Dendritic cell treated with granulocyte-macrophage colony-stimulating factor and Interleukin-4, amounts not matched to agents 40 ng/mL and 50 ng/mL, for 4 days (primary cell): ENCODE results near the gene FAM163A.
"Not testable (repeated sequence)": the region's sequence is repeated elsewhere in the genome, so short reads cannot be mapped to it uniquely, and the experiment has no call there.

Source experiments
- H3K27ac Mint-ChIP-seq: one replicate; pipeline ENCODE4 v1.8.0; 2022; ENCODE audit warnings: mild to moderate bottlenecking, mixed read lengths
- H3K27me3 Mint-ChIP-seq: one replicate; pipeline ENCODE4 v1.8.0; 2022; ENCODE audit warnings: mild to moderate bottlenecking, mixed read lengths
- H3K36me3 Mint-ChIP-seq: one replicate; pipeline ENCODE4 v1.8.0; 2022; ENCODE audit warnings: low read depth, mixed read lengths
- H3K4me1 Mint-ChIP-seq: one replicate; pipeline ENCODE4 v1.8.0; 2022; ENCODE audit warnings: low read depth, mixed read lengths
- H3K4me3 Mint-ChIP-seq: one replicate; pipeline ENCODE4 v1.8.0; 2022; ENCODE audit warnings: mild to moderate bottlenecking, moderate library complexity, mixed read lengths
- H3K9me3 Mint-ChIP-seq: one replicate; pipeline ENCODE4 v1.8.0; 2022; ENCODE audit warnings: mixed read lengths
- intact Hi-C: fragments of 100-400 bp; cut with micrococcal nuclease; formaldehyde crosslinking; loops from one replicate; pipeline ENCODE4 v1.15.0; 2022

Gene FAM163A

GRCh38 chr1:179788259-179788658 lies 45.2 kb downstream of the FAM163A start:
- Mint-ChIP-seq H3K36me3 (no peaks in the 10 kb centered on the region), H3K4me1 (no peaks in the 10 kb centered on the region), H3K4me3 (no peak overlapping the region), H3K27me3 (peaks cover 3% of the 10 kb centered on the region), H3K9me3 (no peaks in the 10 kb centered on the region), H3K27ac (no peak overlapping the region)
- intact Hi-C loops: no loop called here

GRCh38 chr1:179793281-179793680 lies 50.2 kb downstream of the FAM163A start:
- peaks cover 7% of the 10 kb centered on the region for H3K4me1 Mint-ChIP-seq
- no peak overlapping the region for H3K4me3 Mint-ChIP-seq
- H3K9me3 Mint-ChIP-seq: no peaks in the 10 kb centered on the region
- peaks cover 1% of the 10 kb centered on the region for H3K27me3 Mint-ChIP-seq
- no peaks in the 10 kb centered on the region for H3K36me3 Mint-ChIP-seq
- intact Hi-C loops: no loop called here
- no peak overlapping the region for H3K27ac Mint-ChIP-seq

DNA sequence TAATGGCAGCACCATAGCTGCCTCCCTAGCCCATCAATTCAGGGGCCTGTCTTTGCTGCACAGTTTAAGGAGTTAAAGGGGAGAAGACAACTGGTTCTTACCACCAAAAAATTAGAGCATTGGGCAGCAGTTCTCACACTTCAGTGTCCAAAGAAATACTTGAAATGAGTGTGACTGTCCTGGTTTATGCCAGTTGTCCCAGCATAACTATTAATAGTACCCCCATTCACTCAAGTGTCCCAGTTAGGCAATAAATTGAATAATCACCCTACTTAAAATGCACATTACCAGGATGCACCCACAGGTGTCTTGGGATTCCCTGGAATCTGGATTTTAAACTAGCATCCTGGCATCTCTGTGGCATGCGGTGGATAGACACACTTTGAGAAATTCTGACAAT lies 51.1 kb downstream of the FAM163A start:
- intact Hi-C loops: no loop called here

DNA sequence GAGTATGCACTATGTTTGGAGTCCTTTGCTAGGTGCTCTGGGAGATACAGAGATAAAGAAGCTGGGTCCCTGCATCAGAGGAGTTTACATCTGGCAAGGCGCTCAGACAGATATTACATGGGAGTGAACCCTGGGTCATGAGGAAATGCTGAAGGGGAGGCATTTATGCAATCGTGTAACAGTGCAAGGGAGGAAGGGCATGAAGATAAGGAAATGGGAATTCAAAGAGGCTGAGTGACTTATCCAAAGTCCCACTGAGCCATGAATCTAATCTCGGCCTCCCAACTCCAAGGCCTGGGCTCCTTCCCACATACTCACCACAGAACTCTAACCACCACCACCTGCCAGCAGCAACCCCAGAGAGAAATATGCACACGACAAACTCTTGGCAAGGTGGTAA lies 51.6 kb downstream of the FAM163A start:
- Mint-ChIP-seq H3K27me3 (peaks cover 1% of the 10 kb centered on the region), H3K9me3 (no peaks in the 10 kb centered on the region), H3K27ac (no peak overlapping the region), H3K4me3 (no peak overlapping the region), H3K36me3 (no peaks in the 10 kb centered on the region), H3K4me1 (peaks cover 7% of the 10 kb centered on the region)
- intact Hi-C loops: no loop called here

More for the DNA sequence above, 51.1 kb downstream of the FAM163A start:
- Mint-ChIP-seq H3K4me1 (peaks cover 7% of the 10 kb centered on the region), H3K27me3 (peaks cover 1% of the 10 kb centered on the region), H3K36me3 (no peaks in the 10 kb centered on the region), H3K27ac (no peak overlapping the region), H3K4me3 (no peak overlapping the region), H3K9me3 (no peaks in the 10 kb centered on the region)

- no peaks in the 10 kb centered on the region for H3K9me3 Mint-ChIP-seq
- H3K36me3 Mint-ChIP-seq: no peaks in the 10 kb centered on the region
- intact Hi-C loops: no loop called here
- H3K4me1 Mint-ChIP-seq: peaks cover 7% of the 10 kb centered on the region
- H3K4me3 Mint-ChIP-seq: no peak overlapping the region
- no peak overlapping the region for H3K27ac Mint-ChIP-seq
- H3K27me3 Mint-ChIP-seq: no peaks in the 10 kb centered on the region
Observed at GRCh38 chr1:179798213-179798863, 55.2 kb downstream of the FAM163A start.

GRCh38 chr1:179798864-179799516 lies 55.9 kb downstream of the FAM163A start:
- no peak overlapping the region for H3K27ac Mint-ChIP-seq
- intact Hi-C loops: no loop called here
- H3K36me3 Mint-ChIP-seq: no peaks in the 10 kb centered on the region
- no peak overlapping the region for H3K4me3 Mint-ChIP-seq
- H3K9me3 Mint-ChIP-seq: no peaks in the 10 kb centered on the region
- peaks cover 7% of the 10 kb centered on the region for H3K4me1 Mint-ChIP-seq
- H3K27me3 Mint-ChIP-seq: no peaks in the 10 kb centered on the region

DNA sequence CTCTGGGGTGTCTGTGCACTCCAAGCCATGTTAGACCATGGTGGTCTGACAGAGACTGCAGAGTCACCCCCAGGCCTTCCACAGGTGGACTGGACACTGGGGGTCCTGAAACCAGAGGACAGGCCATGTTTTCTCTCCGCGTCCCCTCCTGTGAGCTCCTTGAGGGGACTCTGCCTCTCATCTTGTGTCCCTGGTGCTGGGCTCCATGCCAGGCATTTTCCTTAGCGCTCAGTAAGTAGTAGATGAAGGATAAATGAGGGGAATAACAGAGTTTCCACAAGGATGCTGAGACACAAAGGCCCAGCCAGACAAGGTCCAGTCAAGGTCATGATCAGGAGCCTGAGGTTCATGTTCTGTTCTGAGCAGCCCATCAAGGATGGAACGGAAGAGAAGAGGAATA lies 57.4 kb downstream of the FAM163A start:
- intact Hi-C loops: no loop called here
- Mint-ChIP-seq H3K27ac (no peak overlapping the region), H3K27me3 (no peaks in the 10 kb centered on the region), H3K4me1 (no peaks in the 10 kb centered on the region), H3K36me3 (no peaks in the 10 kb centered on the region), H3K9me3 (no peaks in the 10 kb centered on the region), H3K4me3 (no peak overlapping the region)

DNA sequence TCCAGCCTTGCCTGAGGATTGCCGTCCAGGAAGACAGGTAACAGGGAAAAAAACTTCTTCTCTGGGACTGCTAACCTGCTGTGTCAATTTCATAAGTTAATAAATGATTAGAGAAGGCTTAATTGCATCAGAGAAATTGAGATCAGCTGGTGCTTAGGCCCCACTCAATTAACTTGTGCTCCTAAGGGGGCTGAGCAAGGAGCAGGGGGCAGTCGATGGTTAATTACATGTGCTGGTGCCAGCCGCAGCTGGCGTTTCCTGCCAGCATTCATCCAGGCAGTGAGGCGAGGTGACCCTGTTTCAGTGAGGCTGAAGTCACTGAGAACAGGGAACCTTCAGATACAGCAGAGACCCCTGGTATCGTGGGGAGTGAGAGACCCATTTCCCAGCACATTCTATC lies 60.0 kb downstream of the FAM163A start:
- no peak overlapping the region for H3K27ac Mint-ChIP-seq
- intact Hi-C loops: no loop called here
- peaks cover 2% of the 10 kb centered on the region for H3K27me3 Mint-ChIP-seq
- H3K4me1 Mint-ChIP-seq: no peaks in the 10 kb centered on the region
- no peaks in the 10 kb centered on the region for H3K36me3 Mint-ChIP-seq
- no peak overlapping the region for H3K4me3 Mint-ChIP-seq
- H3K9me3 Mint-ChIP-seq: no peaks in the 10 kb centered on the region

- intact Hi-C loops: no loop called here
- Mint-ChIP-seq H3K4me1 (no peaks in the 10 kb centered on the region), H3K9me3 (no peaks in the 10 kb centered on the region), H3K27me3 (peaks cover 2% of the 10 kb centered on the region), H3K36me3 (no peaks in the 10 kb centered on the region), H3K4me3 (no peak overlapping the region), H3K27ac (no peak overlapping the region)
Observed at GRCh38 chr1:179803918-179804317, 60.8 kb downstream of the FAM163A start.

GRCh38 chr1:179804417-179804816 lies 61.3 kb downstream of the FAM163A start:
- H3K4me1 Mint-ChIP-seq, H3K27me3 Mint-ChIP-seq, H3K9me3 Mint-ChIP-seq, intact Hi-C loops, H3K4me3 Mint-ChIP-seq, H3K27ac Mint-ChIP-seq, H3K36me3 Mint-ChIP-seq: not testable (repeated sequence)

DNA sequence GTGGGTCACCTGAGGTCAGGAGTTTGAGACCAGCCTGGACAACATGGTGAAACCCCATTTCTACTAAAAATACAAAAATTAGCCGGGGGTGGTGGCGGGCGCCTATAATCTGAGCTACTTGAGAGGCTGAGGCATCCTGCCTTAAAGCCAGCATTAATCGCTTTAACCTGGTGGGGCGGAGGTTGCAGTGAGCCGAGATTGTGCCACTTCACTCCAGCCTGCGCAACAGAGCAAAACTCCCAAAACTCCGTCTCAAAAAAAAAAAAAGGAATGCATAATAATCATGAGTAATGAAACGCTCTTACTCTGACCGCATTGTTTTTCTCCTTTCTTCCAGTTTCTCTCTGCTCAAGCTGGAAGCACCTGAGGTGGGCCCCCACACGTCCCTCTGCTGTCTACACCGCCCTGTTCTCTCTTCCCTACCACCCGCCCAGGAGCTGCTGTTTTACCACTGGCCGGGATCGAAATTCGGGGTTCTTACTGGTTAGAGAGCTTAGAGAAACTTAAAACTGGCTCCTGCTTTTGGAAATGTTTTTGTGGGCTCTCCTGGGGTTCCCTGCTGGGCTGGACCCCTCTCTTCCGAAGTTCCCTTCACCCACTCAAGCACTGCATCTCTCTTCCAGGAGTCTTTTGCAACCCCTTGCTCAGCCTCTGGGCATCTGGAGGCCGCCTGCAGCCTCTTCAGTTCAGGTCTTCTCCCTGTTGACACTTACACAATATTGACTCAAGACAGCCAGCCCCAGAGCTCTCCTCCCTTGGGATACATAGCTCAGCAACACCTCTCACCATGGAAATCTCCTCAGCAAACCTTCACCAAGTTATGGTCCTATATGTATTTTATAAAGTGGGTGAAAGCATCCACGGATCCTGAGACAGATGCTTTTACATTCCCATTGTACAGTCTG lies 62.5 kb downstream of the FAM163A start:
- Mint-ChIP-seq H3K4me3 (no peak overlapping the region), H3K4me1 (no peaks in the 10 kb centered on the region), H3K9me3 (no peaks in the 10 kb centered on the region), H3K27me3 (peaks cover 4% of the 10 kb centered on the region), H3K27ac (no peak overlapping the region), H3K36me3 (no peaks in the 10 kb centered on the region)
- intact Hi-C loops: no loop called here

DNA sequence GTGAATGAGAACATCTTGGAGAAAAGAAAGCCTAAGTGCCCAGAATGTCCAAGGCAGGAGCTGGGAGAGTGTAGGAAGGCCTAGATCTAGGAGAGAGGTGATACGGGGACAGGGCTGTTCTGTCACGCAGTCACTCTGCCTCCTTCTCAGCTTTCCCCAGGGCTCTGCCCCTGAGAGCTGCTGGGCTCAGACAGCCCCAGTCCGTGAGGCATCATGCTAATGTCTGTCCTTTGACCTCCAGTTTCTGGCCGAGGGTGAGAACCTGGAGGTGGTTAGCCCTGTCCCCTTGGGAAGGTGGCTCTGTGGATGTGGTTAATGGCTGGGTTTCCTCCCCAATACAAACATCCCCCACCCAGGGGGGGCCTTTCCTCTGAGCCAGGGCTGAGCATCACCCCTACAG lies 63.2 kb downstream of the FAM163A start:
- Mint-ChIP-seq H3K9me3 (no peaks in the 10 kb centered on the region), H3K4me1 (no peaks in the 10 kb centered on the region), H3K36me3 (no peaks in the 10 kb centered on the region), H3K27me3 (peaks cover 6% of the 10 kb centered on the region), H3K4me3 (no peak overlapping the region), H3K27ac (no peak overlapping the region)
- intact Hi-C loops: no loop called here

DNA sequence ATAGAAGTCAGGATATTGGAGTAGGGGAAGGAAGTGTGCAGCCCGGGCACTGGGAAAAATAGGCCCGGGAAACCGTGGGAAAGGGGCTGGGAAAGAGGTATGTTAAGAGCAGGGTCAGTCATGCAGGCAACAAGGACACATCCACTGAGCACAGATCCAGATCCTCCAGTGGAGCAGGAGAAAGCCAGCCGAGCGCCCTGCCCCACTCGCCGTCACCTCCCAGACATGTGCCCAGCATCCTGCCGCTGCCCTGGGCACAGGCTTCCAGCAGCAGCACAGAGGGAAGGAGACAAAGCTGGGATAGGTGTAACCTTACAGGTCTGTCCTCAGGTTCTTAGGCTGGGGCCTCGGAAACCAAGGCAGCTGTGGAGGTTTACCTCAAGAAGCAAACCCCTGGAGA lies 64.2 kb downstream of the FAM163A start:
- Mint-ChIP-seq H3K27me3 (peaks cover 10% of the 10 kb centered on the region), H3K27ac (no peak overlapping the region), H3K4me3 (no peak overlapping the region), H3K36me3 (no peaks in the 10 kb centered on the region), H3K4me1 (no peaks in the 10 kb centered on the region), H3K9me3 (no peaks in the 10 kb centered on the region)
- intact Hi-C loops: no loop called here

DNA sequence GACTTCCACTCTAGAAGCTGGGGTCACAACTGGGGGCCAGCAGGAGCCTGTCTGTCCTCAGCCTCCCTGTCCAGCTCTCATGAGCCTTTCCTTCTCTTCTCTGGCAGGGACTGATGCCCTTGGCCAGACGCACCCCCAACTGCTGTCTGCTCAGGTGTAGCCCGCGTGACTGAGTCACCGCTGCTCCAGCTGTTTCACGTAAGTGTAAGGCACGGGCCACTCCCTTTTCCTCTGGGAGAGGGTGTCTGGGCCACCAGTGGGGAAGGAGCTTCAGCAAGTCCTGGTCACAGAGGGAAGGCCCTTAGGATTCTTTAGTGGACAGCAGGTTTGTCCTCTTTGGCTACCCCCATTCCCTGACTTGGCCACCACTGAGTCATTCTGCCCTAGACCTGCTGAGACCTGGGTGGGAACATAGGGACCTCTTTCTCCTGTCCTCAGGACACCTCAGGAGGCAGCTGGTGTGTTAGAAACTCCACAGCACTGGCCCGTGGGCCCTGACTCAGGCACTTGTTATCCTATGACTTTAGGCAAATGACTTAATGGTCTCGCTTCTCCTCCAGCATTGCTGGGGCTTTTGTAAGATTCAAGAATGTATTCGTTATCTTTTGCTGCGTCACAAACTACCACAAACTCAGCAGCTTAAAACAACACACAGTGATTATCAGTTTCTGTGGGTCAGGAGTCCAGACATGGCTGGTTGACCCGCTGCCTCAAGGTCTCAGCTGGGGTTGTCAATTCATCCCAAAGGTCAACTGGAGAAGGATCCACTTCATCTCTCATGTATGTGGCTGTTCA lies 64.8 kb downstream of the FAM163A start:
- no peaks in the 10 kb centered on the region for H3K9me3 Mint-ChIP-seq
- H3K36me3 Mint-ChIP-seq: no peaks in the 10 kb centered on the region
- no peak overlapping the region for H3K4me3 Mint-ChIP-seq
- H3K27ac Mint-ChIP-seq: no peak overlapping the region
- H3K4me1 Mint-ChIP-seq: no peaks in the 10 kb centered on the region
- intact Hi-C loops: no loop called here
- peaks cover 13% of the 10 kb centered on the region for H3K27me3 Mint-ChIP-seq
